Mesenchymal stem cell (in vitro differentiated cells and primary cell): ENCODE measurements around the gene TBC1D2.
"Not testable (repeated sequence)": the region's sequence is repeated elsewhere in the genome, so short reads cannot be mapped to it uniquely, and the experiment has no call there.

Source experiments
- DNase-seq: peaks from one replicate; pipeline ENCODE4 v3.0.0-alpha.2; 2013
- H2AFZ ChIP-seq: one replicate; pipeline ENCODE4 v1.6.1; 2013; ENCODE audit warnings: low read depth, mild to moderate bottlenecking, control low read depth, inconsistent platforms, low read length, moderate library complexity
- H2AK5ac ChIP-seq: 2 replicates; pipeline ENCODE4 v1.6.1; 2013; ENCODE audit warnings: low read length, moderate library complexity, mild to moderate bottlenecking, inconsistent platforms; ENCODE audit not compliant: severe bottlenecking
- H2BK120ac ChIP-seq: one replicate; pipeline ENCODE4 v1.6.1; 2013; ENCODE audit warnings: low read depth, mild to moderate bottlenecking, inconsistent platforms, low read length, moderate library complexity
- H2BK12ac ChIP-seq, 2 experiments: one replicate each; pipeline ENCODE4 v1.6.1; 2013; ENCODE audit warnings: inconsistent platforms in 2 of 2, low read length in 2 of 2, mild to moderate bottlenecking in 2 of 2, moderate library complexity in 2 of 2, control low read depth in 1 of 2
- H2BK15ac ChIP-seq: one replicate; pipeline ENCODE4 v1.6.1; 2013; ENCODE audit warnings: mild to moderate bottlenecking, low read depth, inconsistent platforms; ENCODE audit not compliant: poor library complexity, severe bottlenecking
- H2BK5ac ChIP-seq: 2 replicates; pipeline ENCODE4 v1.6.1; 2013; ENCODE audit warnings: low read depth, mild to moderate bottlenecking, low read length, control low read depth, inconsistent platforms; ENCODE audit not compliant: poor library complexity, severe bottlenecking
- H3K14ac ChIP-seq, 2 experiments: one replicate each; pipeline ENCODE4 v1.6.1; 2013; ENCODE audit warnings: inconsistent platforms in 2 of 2, low read length in 2 of 2, control low read depth in 1 of 2, mild to moderate bottlenecking in 1 of 2, moderate library complexity in 1 of 2
- H3K18ac ChIP-seq, 2 experiments: one replicate each; pipeline ENCODE4 v1.6.1; 2013; ENCODE audit warnings: inconsistent platforms in 2 of 2, low read length in 2 of 2, control low read depth in 1 of 2, low read depth in 1 of 2, mild to moderate bottlenecking in 1 of 2
- H3K23ac ChIP-seq, 2 experiments: one replicate each; pipeline ENCODE4 v1.6.1; 2013; ENCODE audit warnings: inconsistent platforms in 2 of 2, low read length in 2 of 2, mild to moderate bottlenecking in 2 of 2, moderate library complexity in 2 of 2, control low read depth in 1 of 2
- H3K27ac ChIP-seq: 2 replicates; pipeline ENCODE4 v1.5.1; 2013; ENCODE audit warnings: mild to moderate bottlenecking, moderate library complexity, low read length, control low read depth, inconsistent platforms; ENCODE audit not compliant: poor library complexity, severe bottlenecking
- H3K27me3 ChIP-seq, 2 experiments: 2 replicates each; pipeline versions ENCODE4 v1.6.1 to v1.7.0; 2013; ENCODE audit warnings: low read length in 2 of 2, mild to moderate bottlenecking in 2 of 2, moderate library complexity in 2 of 2, control low read depth in 1 of 2, inconsistent platforms in 1 of 2; ENCODE audit not compliant: control insufficient read depth in 1 of 2, insufficient read depth in 1 of 2
- H3K36me3 ChIP-seq, 2 experiments: 2 replicates each; pipeline versions ENCODE4 v1.6.1 to v1.7.0; 2013; ENCODE audit warnings: low read length in 2 of 2, control low read depth in 1 of 2, inconsistent platforms in 1 of 2, low read depth in 1 of 2, mild to moderate bottlenecking in 1 of 2; ENCODE audit not compliant: insufficient read depth in 2 of 2, control insufficient read depth in 1 of 2
- H3K4ac ChIP-seq, 2 experiments: one replicate each; pipeline ENCODE4 v1.6.1; 2013; ENCODE audit warnings: inconsistent platforms in 2 of 2, low read length in 2 of 2, mild to moderate bottlenecking in 2 of 2, moderate library complexity in 2 of 2, control low read depth in 1 of 2, low read depth in 1 of 2
- H3K4me1 ChIP-seq: 2 replicates; pipeline ENCODE4 v1.6.1; 2013; ENCODE audit warnings: low read depth, low read length, control low read depth; ENCODE audit not compliant: control insufficient read depth, insufficient read depth
- H3K4me2 ChIP-seq: 2 replicates; pipeline ENCODE4 v1.6.1; 2013; ENCODE audit warnings: low read length, mild to moderate bottlenecking, inconsistent platforms; ENCODE audit not compliant: poor library complexity, severe bottlenecking
- H3K4me3 ChIP-seq, 2 experiments: 2 replicates each; pipeline versions ENCODE4 v1.5.1 to v1.7.0; 2013; ENCODE audit warnings: low read length in 2 of 2, mild to moderate bottlenecking in 2 of 2, control low read depth in 1 of 2, low read depth in 1 of 2; ENCODE audit not compliant: insufficient read depth in 1 of 2
- H3K79me1 ChIP-seq: replicated peaks from 2 replicates; pipeline ENCODE4 v1.6.1; 2013; ENCODE audit warnings: mild to moderate bottlenecking, control low read depth, low read length, inconsistent platforms; ENCODE audit not compliant: poor library complexity, severe bottlenecking
- H3K9ac ChIP-seq: 2 replicates; pipeline ENCODE4 v1.7.0; 2013; ENCODE audit warnings: mild to moderate bottlenecking, low read length, moderate library complexity
- H3K9me3 ChIP-seq: 2 replicates; pipeline ENCODE4 v1.7.0; 2013; ENCODE audit warnings: mild to moderate bottlenecking, low read length; ENCODE audit not compliant: control insufficient read depth
- H4K8ac ChIP-seq: one replicate; pipeline ENCODE4 v1.6.1; 2013; ENCODE audit warnings: inconsistent platforms, mild to moderate bottlenecking, low read length, moderate library complexity
- H4K91ac ChIP-seq: one replicate; pipeline ENCODE4 v1.6.1; 2013; ENCODE audit warnings: mild to moderate bottlenecking, low read length, inconsistent platforms
- WGBS: methylation state at CpG from one replicate; pipeline ENCODE4 v1.1.7; 2013; ENCODE audit warnings: mixed read lengths; 5-methylcytosine and 5-hydroxymethylcytosine counted together

The TBC1D2 gene

GRCh38 chr9:98287384-98287783 is 31.9 kb upstream of the TBC1D2 start:
- no peak for DNase-seq
- H4K91ac ChIP-seq = no peak overlapping the region
- no peak overlapping the region for H3K14ac ChIP-seq
- H3K4me1 ChIP-seq = no peaks in the 10 kb centered on the region
- no peak overlapping the region for H2AFZ ChIP-seq
- no peak overlapping the region for H2BK120ac ChIP-seq
- 95% methylated on average over 4 of the region's 4 CpGs for WGBS
- no peak overlapping the region for H3K23ac ChIP-seq
- H4K8ac ChIP-seq = no peak overlapping the region
- H3K9ac ChIP-seq = no peak overlapping the region
- H3K4me2 ChIP-seq = no peak overlapping the region
- no peak overlapping the region for H2BK12ac ChIP-seq
- no peaks in the 10 kb centered on the region for H3K79me1 ChIP-seq
- no peak overlapping the region for H3K18ac ChIP-seq
- no peak overlapping the region for H3K4ac ChIP-seq
- no peaks in the 10 kb centered on the region for H3K9me3 ChIP-seq
- H2BK5ac ChIP-seq = no peak overlapping the region
- no peak overlapping the region for H3K27ac ChIP-seq
- H3K27me3 ChIP-seq = peaks cover 35 to 48% of the 10 kb centered on the region in 2 experiments
- H3K4me3 ChIP-seq = no peak overlapping the region
- no peaks in the 10 kb centered on the region for H3K36me3 ChIP-seq
- H2BK15ac ChIP-seq = no peak overlapping the region
- no peak overlapping the region for H2AK5ac ChIP-seq

- Histone ChIP-seq H3K14ac (no peak overlapping the region), H3K4ac (no peak overlapping the region), H3K23ac (no peak overlapping the region), H4K8ac (no peak overlapping the region), H3K9me3 (no peaks in the 10 kb centered on the region), H3K27me3 (peaks cover 41 to 58% of the 10 kb centered on the region in 2 experiments), H2BK5ac (no peak overlapping the region), H2BK120ac (no peak overlapping the region), H2AK5ac (no peak overlapping the region), H3K4me1 (peaks cover 1% of the 10 kb centered on the region), H3K4me2 (no peak overlapping the region), H3K9ac (no peak overlapping the region), H3K4me3 (no peak overlapping the region), H3K27ac (no peak overlapping the region), H3K36me3 (no peaks in the 10 kb centered on the region), H3K79me1 (no peaks in the 10 kb centered on the region), H2AFZ (no peak overlapping the region), H3K18ac (no peak overlapping the region), H2BK12ac (no peak overlapping the region), H2BK15ac (no peak overlapping the region), H4K91ac (no peak overlapping the region)
- 66% methylated on average over 4 of the region's 4 CpGs for WGBS
- DNase-seq = no peak
These were observed 30.0 kb upstream of the TBC1D2 start for GRCh38 chr9:98285446-98285845.

- WGBS = 36% methylated on average over 3 of the region's 3 CpGs
- Histone ChIP-seq H3K4me2 (no peak overlapping the region), H3K4ac (no peak overlapping the region), H2AK5ac (no peak overlapping the region), H3K18ac (no peak overlapping the region), H2BK120ac (no peak overlapping the region), H3K14ac (no peak overlapping the region), H3K36me3 (no peaks in the 10 kb centered on the region), H4K91ac (no peak overlapping the region), H2BK12ac (no peak overlapping the region), H3K4me3 (no peak overlapping the region), H3K27ac (no peak overlapping the region), H2BK5ac (no peak overlapping the region), H2BK15ac (no peak overlapping the region), H2AFZ (no peak overlapping the region), H3K9me3 (no peaks in the 10 kb centered on the region), H3K4me1 (peaks cover 1% of the 10 kb centered on the region), H3K79me1 (no peaks in the 10 kb centered on the region), H3K9ac (no peak overlapping the region), H3K23ac (no peak overlapping the region), H4K8ac (no peak overlapping the region), H3K27me3 (peaks cover 48 to 65% of the 10 kb centered on the region in 2 experiments)
- no peak for DNase-seq
These were observed 29.3 kb upstream of the TBC1D2 start for GRCh38 chr9:98284754-98285153.

- H3K9ac ChIP-seq, H3K27ac ChIP-seq, H2AK5ac ChIP-seq, H3K4ac ChIP-seq, DNase-seq, H2AFZ ChIP-seq, H3K36me3 ChIP-seq, H3K4me1 ChIP-seq, H3K4me2 ChIP-seq, H4K8ac ChIP-seq, H2BK5ac ChIP-seq, H3K9me3 ChIP-seq, H4K91ac ChIP-seq, H2BK15ac ChIP-seq, H3K14ac ChIP-seq, H3K18ac ChIP-seq, H2BK12ac ChIP-seq, H3K23ac ChIP-seq, H3K4me3 ChIP-seq, H3K79me1 ChIP-seq, H2BK120ac ChIP-seq: not testable (repeated sequence)
- 79% methylated on average over 7 of the region's 7 CpGs for WGBS
- peaks cover 64 to 74% of the 10 kb centered on the region in 2 experiments for H3K27me3 ChIP-seq
These were observed 27.7 kb upstream of the TBC1D2 start for GRCh38 chr9:98283143-98283542.
